CD14-positive monocyte (primary cell): ENCODE measurements around the gene ENTHD1. TPM values are rescaled to one million over a fixed set of nuclear protein-coding genes. Genes with fewer than 3 reads are reported as not detected.

Experiments
- DNase-seq, 3 donors: peaks; one replicate each; pipeline ENCODE4 v3.0.0-alpha.2; 2011 to 2022
- H2AFZ ChIP-seq: 2 replicates; pipeline ENCODE4 v1.6.0; 2012; ENCODE audit warnings: mild to moderate bottlenecking, low read depth, low read length, inconsistent platforms; ENCODE audit not compliant: insufficient read depth, poor library complexity, severe bottlenecking
- H3K27ac ChIP-seq, 2 donors: 1 replicate in 1 of 2; 2 replicates in 1 of 2; pipeline ENCODE4 v1.5.1; 2012 to 2013; ENCODE audit warnings: low read length in 2 of 2, control low read depth in 1 of 2, inconsistent platforms in 1 of 2, low read depth in 1 of 2, mild to moderate bottlenecking in 1 of 2
- H3K27me3 ChIP-seq, 2 donors: one replicate each; pipeline versions ENCODE4 v1.6.0 to v1.6.1; 2011 to 2013; ENCODE audit warnings: low read length in 2 of 2; ENCODE audit not compliant: control insufficient read depth in 2 of 2, insufficient read depth in 2 of 2
- H3K36me3 ChIP-seq, 2 donors: replicated peaks in 1 of 2; 1 replicate in 1 of 2; 2 replicates in 1 of 2; pipeline versions ENCODE4 v1.5.1 to v1.6.1; 2012 to 2013; ENCODE audit warnings: low read length in 2 of 2, control low read depth in 1 of 2, inconsistent platforms in 1 of 2, mild to moderate bottlenecking in 1 of 2; ENCODE audit not compliant: insufficient read depth in 2 of 2, control insufficient read depth in 1 of 2
- H3K4me1 ChIP-seq, 2 donors: 1 replicate in 1 of 2; 2 replicates in 1 of 2; pipeline versions ENCODE4 v1.5.1 to v1.6.1; 2012 to 2013; ENCODE audit warnings: low read length in 2 of 2, control low read depth in 1 of 2, inconsistent platforms in 1 of 2, mild to moderate bottlenecking in 1 of 2, moderate library complexity in 1 of 2; ENCODE audit not compliant: insufficient read depth in 2 of 2, control insufficient read depth in 1 of 2
- H3K4me2 ChIP-seq: replicated peaks from 2 replicates; pipeline ENCODE3; 2012; ENCODE audit warnings: low read length, moderate library complexity, mild to moderate bottlenecking; ENCODE audit not compliant: poor library complexity, severe bottlenecking; ENCODE audit errors: extremely low read depth
- H3K4me3 ChIP-seq, 3 experiments: fragments of 200-600 bp in 1 of 3; sonication (generic) in 1 of 3; replicated peaks in 1 of 3; 1 replicate in 2 of 3; 2 replicates in 1 of 3; pipeline ENCODE4 v1.5.1; 2011 to 2013; ENCODE audit warnings: low read length in 3 of 3, mild to moderate bottlenecking in 3 of 3, control low read depth in 2 of 3, low read depth in 2 of 3, inconsistent platforms in 1 of 3, moderate library complexity in 1 of 3
- H3K79me2 ChIP-seq: 2 replicates; pipeline ENCODE4 v1.6.0; 2012; ENCODE audit warnings: mild to moderate bottlenecking, control low read depth, inconsistent platforms, low read length, moderate library complexity; ENCODE audit not compliant: insufficient read depth
- H3K9ac ChIP-seq: 2 replicates; pipeline ENCODE4 v1.6.0; 2017; ENCODE audit warnings: low read length, mild to moderate bottlenecking; ENCODE audit not compliant: insufficient read depth, poor library complexity, severe bottlenecking
- H3K9me3 ChIP-seq, 2 donors: replicated peaks in 1 of 2; 1 replicate in 1 of 2; 2 replicates in 1 of 2; pipeline versions ENCODE4 v1.5.1 to v1.6.1; 2012 to 2013; ENCODE audit warnings: low read length in 2 of 2, control low read depth in 1 of 2; ENCODE audit not compliant: control insufficient read depth in 1 of 2, insufficient read depth in 1 of 2
- H4K20me1 ChIP-seq: 2 replicates; pipeline ENCODE4 v1.6.0; 2012; ENCODE audit warnings: mild to moderate bottlenecking, low read length, control low read depth, moderate library complexity; ENCODE audit not compliant: insufficient read depth
- H3K27ac Mint-ChIP-seq, 7 donors: one replicate each; pipeline ENCODE4 v1.8.0; 2020; ENCODE audit warnings: mild to moderate bottlenecking in 7 of 7, mixed read lengths in 7 of 7, moderate library complexity in 6 of 7, inconsistent platforms in 2 of 7
- H3K27me3 Mint-ChIP-seq, 3 donors: one replicate each; pipeline ENCODE4 v1.8.0; 2021 to 2022; ENCODE audit warnings: low read depth in 3 of 3, mild to moderate bottlenecking in 3 of 3, mixed read lengths in 3 of 3, moderate library complexity in 3 of 3, inconsistent platforms in 1 of 3
- H3K36me3 Mint-ChIP-seq, 2 donors: one replicate each; pipeline ENCODE4 v1.8.0; 2020; ENCODE audit warnings: mixed read lengths in 2 of 2, inconsistent platforms in 1 of 2, mild to moderate bottlenecking in 1 of 2
- H3K4me1 Mint-ChIP-seq: one replicate; pipeline ENCODE4 v1.8.0; 2020; ENCODE audit warnings: mild to moderate bottlenecking, mixed read lengths
- H3K4me3 Mint-ChIP-seq, 2 donors: one replicate each; pipeline ENCODE4 v1.8.0; 2020; ENCODE audit warnings: mild to moderate bottlenecking in 2 of 2, mixed read lengths in 2 of 2, moderate library complexity in 1 of 2
- H3K9me3 Mint-ChIP-seq, 7 donors: one replicate each; pipeline ENCODE4 v1.8.0; 2020 to 2022; ENCODE audit warnings: mixed read lengths in 7 of 7, mild to moderate bottlenecking in 6 of 7, moderate library complexity in 6 of 7, inconsistent platforms in 2 of 7
- CTCF ChIP-seq: fragments of 200-600 bp; IDR thresholded peaks from one replicate; pipeline ENCODE4 v1.8.0; 2022; ENCODE audit warnings: antibody characterized with exemption, mild to moderate bottlenecking
- WGBS: methylation state at CpG from one replicate; pipeline ENCODE4 v1.1.5; 2013; ENCODE audit warnings: missing lambda C conversion rate; ENCODE audit not compliant: insufficient coverage; 5-methylcytosine and 5-hydroxymethylcytosine counted together
- intact Hi-C, 2 donors: fragments of 100-400 bp; cut with micrococcal nuclease; formaldehyde crosslinking; loops; one replicate each; pipeline versions ENCODE4 v1.15.0 to v1.15.1; 2023
- polyA plus RNA-seq, 3 donors: library from polyadenylated mRNA; depleted of rRNA in 1 of 3; unstranded in 2 of 3; stranded (reverse) in 1 of 3; fragments of 300-500 nt in 2 of 3; fragments of >200 nt in 1 of 3; fragmentation: Illumina TruSeq in 2 of 3; gene quantifications; 1 replicate in 2 of 3; 2 replicates in 1 of 3; pipeline ENCODE4 v1.2.3, GENCODE V29; 2012 to 2021

The ENTHD1 gene
- polyA plus RNA-seq, 3 donors: not detected

DNA sequence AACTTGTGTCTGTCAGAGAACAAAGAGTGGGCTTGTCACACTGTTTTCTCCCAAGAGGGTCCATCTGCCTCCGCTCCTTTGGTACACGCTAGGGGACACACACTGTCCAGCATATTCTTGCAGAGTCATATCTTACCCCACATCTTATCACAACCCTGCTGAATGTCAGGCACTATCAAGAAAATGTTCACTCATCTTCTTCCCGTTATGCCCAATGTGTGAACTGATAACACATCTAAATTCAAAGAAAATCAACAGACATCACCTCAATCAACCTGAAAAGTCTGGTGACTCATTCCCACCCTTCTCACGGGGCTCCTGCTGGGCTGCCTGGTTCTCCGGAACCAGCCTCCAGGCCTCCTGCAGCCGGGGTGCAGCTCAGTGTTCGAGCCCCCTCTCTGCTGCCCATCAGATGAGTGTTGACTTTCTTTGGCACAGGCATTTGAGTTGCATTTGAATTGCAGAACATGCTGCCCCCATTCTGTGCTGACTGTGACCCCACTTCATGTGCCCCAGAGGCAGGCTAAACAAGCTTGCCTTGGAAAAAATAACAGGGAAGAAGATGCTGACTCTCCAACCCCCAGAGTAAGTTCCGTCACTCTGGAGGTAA, 26.7 kb upstream of the ENTHD1 start:
- Mint-ChIP-seq H3K36me3 (no peaks in the 10 kb centered on the region), H3K9me3 (no peaks in the 10 kb centered on the region), H3K4me1 (peaks cover 24% of the 10 kb centered on the region), H3K27me3 (peaks cover 0 to 4% (median 2%) of the 10 kb centered on the region in 3 donors), H3K27ac (no peak overlapping the region), H3K4me3 (no peak overlapping the region)
- no peaks in the 10 kb centered on the region for H3K9me3 ChIP-seq
- no peak for DNase-seq
- no peak overlapping the region for H3K9ac ChIP-seq
- no peaks in the 10 kb centered on the region for H3K27me3 ChIP-seq
- no peak overlapping the region for H2AFZ ChIP-seq
- WGBS: 90% methylated on average over 8 of the region's 8 CpGs
- H4K20me1 ChIP-seq: no peaks in the 10 kb centered on the region
- no peak for TF ChIP-seq CTCF
- H3K4me3 ChIP-seq: no peak overlapping the region
- no peak overlapping the region for H3K4me2 ChIP-seq
- intact Hi-C loops: no loop called here
- no peaks in the 10 kb centered on the region for H3K79me2 ChIP-seq
- peaks cover 0 to 3% of the 10 kb centered on the region in 2 donors for H3K4me1 ChIP-seq
- no peaks in the 10 kb centered on the region for H3K36me3 ChIP-seq
- no peak overlapping the region for H3K27ac ChIP-seq

DNA sequence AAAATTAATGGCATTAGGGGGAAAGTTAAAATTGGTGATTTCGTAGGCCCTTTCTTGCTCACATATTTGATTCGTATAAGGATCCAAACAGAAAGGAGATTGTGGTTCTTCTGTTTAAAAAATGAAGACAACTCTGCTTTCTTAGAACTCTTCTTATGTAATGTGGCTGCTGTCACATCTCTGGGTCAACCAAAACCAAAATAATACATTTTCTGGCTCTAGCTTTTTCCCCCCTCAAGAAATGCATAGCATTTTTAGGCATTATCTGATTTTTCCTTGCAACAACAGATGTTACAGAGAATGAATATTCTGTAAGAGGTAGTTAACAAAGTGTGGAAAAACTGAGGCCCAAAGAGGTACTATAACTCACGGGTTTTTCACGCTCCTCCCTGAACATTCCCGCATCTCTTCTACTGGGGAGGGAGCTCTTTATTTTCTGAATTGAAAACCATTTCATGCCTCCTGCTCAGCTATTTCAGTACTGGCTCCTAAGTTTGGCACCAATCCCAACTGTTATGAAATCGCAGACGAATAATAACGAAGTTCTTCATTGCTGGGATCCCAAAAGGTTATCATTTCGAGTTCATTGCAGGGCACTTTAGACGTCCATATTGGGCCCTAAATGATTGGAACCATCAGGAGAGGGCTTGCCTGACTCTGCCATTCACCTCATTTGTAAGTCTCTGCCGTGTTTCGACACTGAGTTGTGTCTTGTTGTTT, 24.4 kb upstream of the ENTHD1 start:
- no peak overlapping the region for H3K4me3 Mint-ChIP-seq
- intact Hi-C loops: loop anchor here in 1 of 2 donors (10.0 kb wide), 1 partner anchor 1093 kb away; no protein-coding TSS in a partner anchor
- no peak overlapping the region for H3K4me2 ChIP-seq
- WGBS: 21% methylated on average over 5 of the region's 12 CpGs
- DNase-seq: no peak
- H3K9ac ChIP-seq: no peak overlapping the region
- H3K4me1 ChIP-seq: peaks cover 0 to 3% of the 10 kb centered on the region in 2 donors
- H3K36me3 Mint-ChIP-seq: no peaks in the 10 kb centered on the region
- H3K4me3 ChIP-seq: no peak overlapping the region
- H3K9me3 Mint-ChIP-seq: no peaks in the 10 kb centered on the region
- H3K27me3 Mint-ChIP-seq: peaks cover 0 to 3% (median 2%) of the 10 kb centered on the region in 3 donors
- no peak overlapping the region for H2AFZ ChIP-seq
- H3K27ac Mint-ChIP-seq: no peak overlapping the region
- no peaks in the 10 kb centered on the region for H3K9me3 ChIP-seq
- TF ChIP-seq CTCF: no peak
- no peaks in the 10 kb centered on the region for H3K36me3 ChIP-seq
- H3K27me3 ChIP-seq: no peaks in the 10 kb centered on the region
- H3K79me2 ChIP-seq: no peaks in the 10 kb centered on the region
- no peaks in the 10 kb centered on the region for H4K20me1 ChIP-seq
- H3K27ac ChIP-seq: no peak overlapping the region
- peaks cover 18% of the 10 kb centered on the region for H3K4me1 Mint-ChIP-seq
